Measurements from ENCODE around the gene HSDL2. TPM values are rescaled to one million over a fixed set of nuclear protein-coding genes. Genes with fewer than 3 reads are reported as not detected.

The HSDL2 gene
- total and polyA plus RNA-seq, 2 of the 4 experiments (the other 2 are of a cell fraction): 17.7 to 65.8 TPM

GRCh38 chr9:112354081-112354743 is 25.7 kb upstream of the HSDL2 start:
- Histone ChIP-seq H4K8ac (ENCODE audit: low read depth in 2 of 2, low read length in 2 of 2) (no peak overlapping the region), H2BK20ac (ENCODE audit: low read depth, low read length) (no peak overlapping the region), H3K27ac (ENCODE audit: insufficient read depth, low read length) (no peak overlapping the region), H2AFZ (replicated peaks; ENCODE audit: low read length, poor library complexity) (no peak overlapping the region), H2BK120ac (ENCODE audit: low read depth, low read length) (no peak overlapping the region), H3K4me3 (ENCODE audit: insufficient read depth, low read depth, low read length) (no peak overlapping the region), H3K27me3 (ENCODE audit: control insufficient read depth, insufficient read depth, low read length) (no peaks in the 10 kb centered on the region), H3K9ac (ENCODE audit: low read depth, low read length) (no peak overlapping the region), H2BK15ac (ENCODE audit: low read depth, low read length) (no peak overlapping the region), H3K23ac (ENCODE audit: low read depth, low read length) (no peak overlapping the region), H3K18ac (ENCODE audit: low read depth, low read length) (no peak overlapping the region), H3K56ac (ENCODE audit: extremely low read depth, insufficient read depth, low read length) (no peak overlapping the region), H3K79me1 (ENCODE audit: low read depth in 1 of 2, low read length in 2 of 2) (no peaks in the 10 kb centered on the region), H3K4me2 (ENCODE audit: low read depth, low read length) (no peak overlapping the region), H4K5ac (ENCODE audit: low read depth, low read length) (no peak overlapping the region), H4K91ac (ENCODE audit: insufficient read depth, low read depth, low read length) (no peak overlapping the region), H2BK5ac (ENCODE audit: low read depth, low read length, poor library complexity, severe bottlenecking) (no peak overlapping the region), H2AK9ac (replicated peaks; ENCODE audit: low read depth, low read length, poor library complexity) (no peak overlapping the region), H3K36me3 (ENCODE audit: control insufficient read depth, insufficient read depth, low read length) (no peaks in the 10 kb centered on the region), H4K20me1 (ENCODE audit: insufficient read depth, low read length) (no peaks in the 10 kb centered on the region), H3K14ac (replicated peaks; ENCODE audit: low read depth, low read length) (no peak overlapping the region), H3K9me1 (ENCODE audit: insufficient read depth, low read length) (no peaks in the 10 kb centered on the region), H3K4me1 (ENCODE audit: control insufficient read depth, insufficient read depth, low read length) (no peaks in the 10 kb centered on the region), H3K9me3 (ENCODE audit: control insufficient read depth, insufficient read depth, low read length) (no peaks in the 10 kb centered on the region), H3K4ac (ENCODE audit: low read depth, low read length) (no peak overlapping the region), H2AK5ac (ENCODE audit: low read depth, low read length) (no peak overlapping the region)
- in situ Hi-C loops (cut with MboI; ENCODE audit: low sequenced_read_pairs): no loop called here
- no peak for ATAC-seq (ENCODE audit: low read depth)
- no peak for DNase-seq
- intact Hi-C loops (cut with micrococcal nuclease): no loop called here
- dilution Hi-C loops (cut with HindIII; ENCODE audit: low sequenced_read_pairs, unreplicated experiment): no loop called here
- TF ChIP-seq MAZ (IDR thresholded peaks at IDR 0.05; ENCODE audit: borderline replicate concordance, low read depth, low read length): no peak
- TF ChIP-seq MAFK (IDR thresholded peaks at IDR 0.05; ENCODE audit: low read depth, low read length): no peak
- TF ChIP-seq NFE2L2 (IDR thresholded peaks at IDR 0.05; ENCODE audit: low read depth, low read length): no peak
- TF ChIP-seq RAD21 (IDR thresholded peaks at IDR 0.05; ENCODE audit: low read length): no peak
- no peak for TF ChIP-seq CHD1 (IDR thresholded peaks at IDR 0.05; ENCODE audit: low read depth, low read length)
- TF ChIP-seq CEBPB (IDR thresholded peaks at IDR 0.05; ENCODE audit: low read depth, low read length): no peak
- TF ChIP-seq RCOR1 (IDR thresholded peaks at IDR 0.05; ENCODE audit: insufficient replicate concordance, low read length): no peak
- TF ChIP-seq POLR2A (IDR thresholded peaks at IDR 0.05; ENCODE audit: low read depth, low read length): no peak
- no peak for TF ChIP-seq MXI1 (IDR thresholded peaks at IDR 0.05; ENCODE audit: borderline replicate concordance, low read depth, low read length)
- ChIA-PET POLR2A (ENCODE audit: unreplicated experiment) (interaction anchor here (0.6 kb wide), 1 partner anchor 242 kb away, joined by 3 read pairs; no protein-coding TSS in a partner anchor), CTCF (interaction anchor here (0.6 kb wide), 1 partner anchor 61 kb away, joined by 3 read pairs; no protein-coding TSS in a partner anchor)
- BruUV-seq (replicated peaks): no TSS peak
- WGBS, 2 experiments (ENCODE audit: extremely low coverage in 2 of 2, insufficient read length in 1 of 2): no CpG with 5 or more reads among the region's 1 CpG
